K562 (cell line): ENCODE data around the gene TLE3. TPM values are rescaled to one million over a fixed set of nuclear protein-coding genes. Genes with fewer than 3 reads are reported as not detected.
A peak's percentile ranks its signal among the peaks of the same experiment; 100 is the strongest.

Experiments used
- ATAC-seq: fragments of 200-7000 bp; cut with Tn5 transposase; 3 replicates; pipeline ENCODE4 v1.9.1; 2020; ENCODE audit warnings: moderate library complexity
- BruUV-seq: library from RNA; stranded (reverse); fragments of 400-500 nt; replicated peaks from 2 replicates; lab custom pipeline; 2021; lab: Mats Ljungman, UMichigan
- CTCF ChIA-PET: fragments of 300-600 bp; formaldehyde crosslinking; extraction: SDS; loops from one replicate; lab custom pipeline; 2021; ENCODE audit warnings: low intra/inter-chr PET ratio; lab: Yijun Ruan, JAX
- POLR2A ChIA-PET: fragments of 300-600, 350-650 bp; sonication (Branson Sonifier 250); formaldehyde crosslinking; extraction: SDS; loops from one replicate; lab custom pipeline; 2021; ENCODE audit warnings: antibody characterized with exemption, inconsistent platforms; lab: Yijun Ruan, JAX
- DNase-seq, 4 experiments: peaks; one replicate each; pipeline versions ENCODE4 v3.0.0 to v3.0.0-alpha.2; 2011 to 2018; ENCODE audit warnings: low spot score in 3 of 4, mixed read lengths in 3 of 4; ENCODE audit errors: extremely low read depth in 1 of 4
- FAIRE-seq: peaks from 2 replicates; lab custom pipeline; 2011; peaks lifted over from hg19 to GRCh38; lab: Jason Lieb, UNC
- H2AFZ ChIP-seq: 2 replicates; pipeline ENCODE4 v1.6.0; 2011; ENCODE audit warnings: low read depth, low read length, control low read depth, inconsistent platforms
- H3K27ac ChIP-seq: fragments of 200-600 bp; 3 replicates; pipeline ENCODE4 v1.8.0; 2011; ENCODE audit warnings: low read depth, mild to moderate bottlenecking, control low read depth, inconsistent platforms, low read length, moderate library complexity, mixed read lengths; ENCODE audit errors: extremely low read depth
- H3K27me3 ChIP-seq, 2 experiments: fragments of 300-600 bp in 1 of 2; 2 replicates in 1 of 2; 3 replicates in 1 of 2; pipeline versions ENCODE4 v1.6.0 to v1.8.0; 2011; ENCODE audit warnings: inconsistent platforms in 2 of 2, low read length in 2 of 2, mild to moderate bottlenecking in 1 of 2, mixed read lengths in 1 of 2, moderate library complexity in 1 of 2; ENCODE audit not compliant: control insufficient read depth in 2 of 2, insufficient read depth in 2 of 2
- H3K36me3 ChIP-seq: fragments of 300-600 bp; 3 replicates; pipeline ENCODE4 v1.8.0; 2011; ENCODE audit warnings: mild to moderate bottlenecking, low read length, inconsistent platforms; ENCODE audit not compliant: control insufficient read depth, insufficient read depth
- H3K4me1 ChIP-seq, 2 experiments: fragments of 200-600 bp in 1 of 2; replicated peaks in 1 of 2; 2 replicates in 1 of 2; 3 replicates in 1 of 2; pipeline versions ENCODE4 v1.5.1 to v1.8.0; 2011; ENCODE audit warnings: inconsistent platforms in 2 of 2, low read length in 2 of 2, mild to moderate bottlenecking in 1 of 2, mixed read lengths in 1 of 2, moderate library complexity in 1 of 2; ENCODE audit not compliant: control insufficient read depth in 2 of 2, insufficient read depth in 2 of 2
- H3K4me2 ChIP-seq: 2 replicates; pipeline ENCODE4 v1.6.1; 2011; ENCODE audit warnings: low read length, control low read depth, inconsistent platforms, mixed read lengths; ENCODE audit not compliant: insufficient read depth
- H3K4me3 ChIP-seq: fragments of 200-600 bp; sonication (generic), shearing (Covaris generic); 2 replicates; pipeline ENCODE4 v1.5.1; 2016; ENCODE audit warnings: control low read depth, inconsistent platforms
- H3K79me2 ChIP-seq: fragments of 200-600 bp; 3 replicates; pipeline ENCODE4 v1.8.0; 2011; ENCODE audit warnings: low read length, inconsistent platforms; ENCODE audit not compliant: control insufficient read depth, insufficient read depth
- H3K9ac ChIP-seq, 2 experiments: 2 replicates each; pipeline versions ENCODE4 v1.6.0 to v1.6.1; 2011; ENCODE audit warnings: low read depth in 2 of 2, low read length in 2 of 2, control low read depth in 1 of 2, inconsistent platforms in 1 of 2, mild to moderate bottlenecking in 1 of 2, mixed read lengths in 1 of 2; ENCODE audit not compliant: insufficient read depth in 1 of 2
- H3K9me1 ChIP-seq: one replicate; pipeline ENCODE4 v1.6.0; 2011; ENCODE audit warnings: inconsistent platforms, mild to moderate bottlenecking, low read length, moderate library complexity; ENCODE audit not compliant: control insufficient read depth, insufficient read depth
- H3K9me3 ChIP-seq: replicated peaks from 2 replicates; pipeline ENCODE4 v1.5.1; 2011; ENCODE audit warnings: low read depth, low read length, inconsistent platforms; ENCODE audit not compliant: control insufficient read depth, insufficient read depth
- H4K20me1 ChIP-seq: replicated peaks from 2 replicates; pipeline ENCODE4 v1.6.1; 2011; ENCODE audit warnings: low read length, inconsistent platforms, mixed read lengths; ENCODE audit not compliant: control insufficient read depth, insufficient read depth
- CBFA2T2 ChIP-seq: fragments of 450-650 bp; conservative IDR thresholded peaks from 2 replicates; pipeline ENCODE4 v1.6.1; 2017; ENCODE audit warnings: mild to moderate bottlenecking
- CBFA2T3 ChIP-seq: fragments of 450-650 bp; IDR thresholded peaks from 2 replicates; pipeline ENCODE4 v1.6.1; 2017
- CBX5 ChIP-seq: IDR thresholded peaks from 2 replicates; pipeline ENCODE4 v1.6.1; 2014; ENCODE audit warnings: low read depth, borderline replicate concordance
- CHD1 ChIP-seq: fragments of 200-600 bp; sonication (generic); IDR thresholded peaks from one replicate; pipeline ENCODE4 v1.6.1; 2012; ENCODE audit warnings: mild to moderate bottlenecking, moderate library complexity, low read length, inconsistent platforms
- MCM7 ChIP-seq, 2 experiments: fragments of 450-650 bp; IDR thresholded peaks; 2 replicates each; pipeline ENCODE4 v1.6.1; 2016 to 2018
- WGBS: fragments of 100-300 bp; shearing (Covaris generic); methylation state at CpG from one replicate; pipeline ENCODE4 v1.1.6; 2016; ENCODE audit warnings: low coverage, mixed read lengths; ENCODE audit not compliant: insufficient coverage; ENCODE audit errors: missing lambda C conversion rate; 5-methylcytosine and 5-hydroxymethylcytosine counted together
- in situ Hi-C: fragments of 300-500 bp; cut with MboI; formaldehyde crosslinking; loops from 4 replicates; pipeline ENCODE4 v1.15.0; 2018; ENCODE audit warnings: inconsistent platforms, mixed read lengths
- intact Hi-C: fragments of 100-400 bp; cut with micrococcal nuclease; formaldehyde crosslinking; loops from 2 replicates; pipeline ENCODE4 v1.14.2; 2022
- polyA plus RNA-seq, 8 experiments: library from polyadenylated mRNA; depleted of rRNA in 4 of 8; stranded (reverse) in 5 of 8; unstranded in 3 of 8; fragments of >200 nt; fragmentation: Nextera tagmentation in 2 of 8; fragmentation: Illumina TruSeq in 1 of 8; extraction: Ambion mirVana in 2 of 8; extraction: Trizol in 1 of 8; gene quantifications; 2 replicates each; pipeline versions ENCODE4 v1.2.1 to v1.2.3, GENCODE V29; 2011 to 2014; ENCODE audit warnings: inconsistent platforms in 1 of 8, missing spikeins in 1 of 8
- total RNA-seq, 7 experiments: library from RNA; depleted of rRNA in 6 of 7; stranded (reverse); fragments of >200 nt in 6 of 7; fragmentation: Illumina TruSeq in 2 of 7; extraction: Trizol in 2 of 7; gene quantifications; 2 replicates each; pipeline versions ENCODE4 v1.2.1 to v1.2.3, GENCODE V29; 2011 to 2021; ENCODE audit warnings: low replicate concordance in 1 of 7

Gene TLE3
- total and polyA plus RNA-seq, 9 of the 15 experiments (the other 6 are each of a cell fraction or from before 2014, with no cell fraction given): 1.5 to 84.2 (median 14.1) TPM

GRCh38 chr15:70141376-70142071 is 43.8 kb upstream of the TLE3 start:
- Histone ChIP-seq H3K9me3 (no peaks in the 10 kb centered on the region), H3K4me2 (peak overlapping the region; percentile 14; the same call in 1 of the 2 replicates), H3K36me3 (no peaks in the 10 kb centered on the region), H3K27me3 (peaks cover 23 to 68% of the 10 kb centered on the region in 2 experiments), H2AFZ (no peak overlapping the region), H3K4me1 (peaks cover 0 to 6% of the 10 kb centered on the region in 2 experiments; a peak in 3 of 5 replicates), H3K9ac (peak overlapping the region in 1 of 2 experiments; percentile 36; a peak in 1 of 4 replicates), H3K4me3 (no peak overlapping the region), H3K79me2 (no peaks in the 10 kb centered on the region), H4K20me1 (no peaks in the 10 kb centered on the region), H3K9me1 (no peaks in the 10 kb centered on the region), H3K27ac (no peak overlapping the region)
- peak; percentile 33; the same call in 2 of the 3 replicates for ATAC-seq
- no peak for DNase-seq
- ChIA-PET CTCF (no interaction called here), POLR2A (interaction anchor here (0.6 to 1.2 kb wide), 2 partner anchors 546 to 1643 kb away, joined by 3 read pairs; no protein-coding TSS in a partner anchor)
- intact Hi-C loops: no loop called here
- no peak for FAIRE-seq
- WGBS: 37% methylated on average over 9 of the region's 10 CpGs
- TF ChIP-seq CHD1 (no peak), CBFA2T3 (peak; percentile 53), MCM7 (IDR thresholded peaks at IDR 0.05) (no peak), CBFA2T2 (0 out of 2 replicates have a peak, but pooled peaks have one; percentile 24), CBX5 (no peak)
- in situ Hi-C loops: no loop called here
- BruUV-seq: no TSS peak
